Activated T-cell treated with anti-CD3 and anti-CD28 coated beads for 48 hours (primary cell): Measurements from ENCODE around the gene PHF1.

Experiments
- DNase-seq: peaks from one replicate; pipeline ENCODE4 v3.0.0-alpha.2; 2020; ENCODE audit warnings: low read depth

PHF1 gene

DNA sequence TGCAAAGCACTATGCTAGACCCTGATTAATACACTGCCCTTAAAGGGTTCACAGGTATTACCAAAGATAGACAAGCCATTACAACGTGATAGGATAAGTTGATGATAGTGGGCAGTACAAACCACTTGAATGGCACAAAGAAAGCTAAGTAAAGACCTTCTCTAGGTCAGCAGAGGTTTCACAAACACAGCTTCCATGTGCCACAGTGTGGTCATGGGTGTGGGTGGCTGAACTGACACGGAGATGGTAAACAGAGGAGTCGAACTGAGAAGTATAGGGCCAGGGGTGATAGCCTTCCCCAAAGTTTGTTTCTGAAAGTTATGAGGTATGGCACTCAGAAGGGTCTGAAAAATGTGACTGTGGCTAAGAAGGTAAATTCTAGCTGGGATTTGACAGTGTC lies 47.9 kb downstream of the PHF1 start:
- no peak for DNase-seq

DNA sequence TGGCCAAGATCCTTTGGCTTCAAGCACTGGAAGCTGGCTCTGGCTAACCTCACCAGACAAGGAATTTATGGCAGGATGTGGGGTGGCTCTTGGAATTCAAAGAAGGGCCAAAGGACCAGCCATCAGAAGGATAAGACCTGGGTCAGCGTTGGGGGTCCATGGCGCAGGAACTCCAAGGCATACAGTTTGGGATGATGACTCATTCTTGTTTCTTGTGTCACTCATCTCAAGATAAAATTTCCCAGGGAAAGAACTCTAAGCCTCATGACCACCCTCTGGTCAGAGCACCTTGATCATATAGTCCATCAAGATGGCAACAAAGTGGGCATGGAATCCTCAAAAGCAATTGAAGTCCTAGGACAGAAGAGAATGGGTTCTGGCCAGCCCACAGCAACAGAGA lies 48.4 kb downstream of the PHF1 start:
- no peak for DNase-seq
